GM08714 (cell line): ENCODE data around the gene TMEM52B.

Experiments used
- H3K4me3 ChIP-seq: fragments of 200-500 bp; sonication (Bioruptor generic); 2 replicates; pipeline ENCODE4 v1.5.1; 2014; ENCODE audit warnings: mild to moderate bottlenecking, low read length, inconsistent platforms
- ZNF274 ChIP-seq: IDR thresholded peaks from 2 replicates; pipeline ENCODE4 v1.6.1; 2012; ENCODE audit warnings: mild to moderate bottlenecking, low read depth, low read length

TMEM52B gene

DNA sequence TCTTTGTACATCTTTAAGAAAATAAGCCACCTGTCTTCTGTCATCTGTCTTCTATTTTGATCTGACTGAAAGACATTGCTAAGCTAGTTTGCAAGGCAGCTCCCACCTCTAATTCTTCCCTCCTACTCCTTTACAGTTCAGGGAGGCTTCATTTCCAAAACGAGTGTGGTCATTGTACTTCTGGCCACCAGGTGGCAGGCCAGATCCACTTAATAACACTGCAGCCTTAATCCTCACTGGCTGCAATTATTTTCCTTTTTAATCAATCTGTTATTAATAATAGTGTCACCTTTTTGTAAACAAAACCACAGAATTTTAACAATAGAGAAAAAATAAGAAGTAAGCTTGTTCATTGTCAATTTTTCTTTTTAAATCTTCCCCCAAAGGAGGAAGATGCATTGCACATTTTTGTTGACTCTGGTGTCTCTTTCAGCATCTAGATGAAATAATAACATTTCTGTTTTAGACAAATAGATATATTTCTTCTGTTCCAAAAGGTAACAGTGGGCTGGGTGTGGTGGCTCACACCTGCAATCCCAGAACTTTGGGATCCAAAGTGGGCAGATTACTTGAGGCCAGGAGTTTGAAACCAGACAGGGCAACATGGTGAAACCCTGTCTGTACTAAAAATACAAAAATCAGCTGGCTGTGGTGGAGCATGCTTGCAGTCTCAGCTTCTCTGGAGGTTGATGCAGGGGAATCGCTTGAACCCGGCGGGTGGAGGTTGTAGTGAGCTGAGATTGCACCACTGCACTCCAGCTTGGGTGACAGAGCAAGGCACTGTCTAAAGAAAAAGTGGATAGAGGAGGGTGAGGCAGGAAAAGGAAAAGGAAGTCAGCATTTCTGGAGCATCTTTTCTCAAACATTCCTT is 57.2 kb downstream of the TMEM52B start:
- no peak for TF ChIP-seq ZNF274
- H3K4me3 ChIP-seq: no peak overlapping the region

DNA sequence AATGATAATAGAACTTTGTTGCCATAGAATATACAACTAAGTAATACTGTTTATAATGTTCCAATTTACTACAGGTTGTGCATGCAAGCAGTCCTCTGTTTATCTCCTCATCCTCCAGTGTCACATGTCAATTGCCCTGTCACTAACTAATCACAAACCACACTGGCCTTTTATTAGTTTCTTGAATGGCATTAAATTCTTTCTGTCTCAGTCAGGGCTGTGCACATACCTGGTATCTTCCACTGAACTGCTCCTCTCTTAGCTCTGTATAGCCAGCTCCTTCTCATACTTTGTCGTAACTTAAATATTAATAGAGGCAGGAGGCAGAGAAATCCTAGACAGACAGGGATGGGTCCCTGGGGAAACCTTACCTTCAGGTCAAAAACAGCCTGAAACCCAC is 57.9 kb downstream of the TMEM52B start:
- no peak for TF ChIP-seq ZNF274
- H3K4me3 ChIP-seq: no peak overlapping the region

DNA sequence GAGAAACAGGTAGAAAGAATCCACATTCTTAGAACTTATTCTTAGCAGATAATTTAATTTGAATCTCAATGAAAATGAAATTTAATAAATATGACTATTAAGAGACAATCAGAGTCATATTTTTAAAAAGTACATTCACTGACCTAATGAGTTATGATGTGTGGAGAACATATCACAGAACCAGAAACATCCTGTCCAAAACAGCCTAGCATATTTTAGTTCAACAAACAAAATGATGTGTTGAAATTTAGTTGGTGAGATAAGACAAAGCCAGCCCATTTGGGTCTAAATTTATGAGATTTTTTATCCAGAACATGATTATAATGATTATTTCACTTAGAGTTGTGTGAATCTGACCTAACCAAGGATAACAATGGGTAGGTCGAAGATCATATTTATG is 59.7 kb downstream of the TMEM52B start:
- TF ChIP-seq ZNF274: no peak
- H3K4me3 ChIP-seq: no peak overlapping the region

DNA sequence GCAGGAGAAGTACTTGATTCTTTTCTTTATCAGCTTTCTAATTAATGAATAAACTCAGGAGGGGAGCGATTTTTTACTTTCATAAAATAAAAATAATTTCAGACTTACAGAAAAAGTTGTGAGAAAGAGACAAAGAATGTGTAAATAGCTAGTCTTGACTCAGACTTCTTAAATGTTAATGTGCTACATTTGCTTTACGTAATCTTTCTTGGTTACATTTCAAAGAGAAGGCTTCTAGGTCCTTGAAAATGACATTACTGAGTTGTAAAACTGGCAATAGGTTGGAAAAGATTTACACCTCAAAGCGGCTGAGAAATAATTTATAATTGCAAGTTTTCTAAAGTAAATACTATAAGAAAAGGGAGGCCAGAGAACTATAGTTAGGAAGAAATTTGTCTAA is 62.5 kb downstream of the TMEM52B start:
- no peak overlapping the region for H3K4me3 ChIP-seq
- no peak for TF ChIP-seq ZNF274
